GM21528 (cell line): ENCODE data around the gene NTN1.

Source experiments
- ATAC-seq: cut with Tn5 transposase; IDR thresholded peaks from one replicate; pipeline ENCODE4 v1.9.1; 2021; ENCODE audit warnings: mild to moderate bottlenecking, moderate library complexity; ENCODE audit not compliant: unreplicated experiment, low FRiP score

NTN1 gene

DNA sequence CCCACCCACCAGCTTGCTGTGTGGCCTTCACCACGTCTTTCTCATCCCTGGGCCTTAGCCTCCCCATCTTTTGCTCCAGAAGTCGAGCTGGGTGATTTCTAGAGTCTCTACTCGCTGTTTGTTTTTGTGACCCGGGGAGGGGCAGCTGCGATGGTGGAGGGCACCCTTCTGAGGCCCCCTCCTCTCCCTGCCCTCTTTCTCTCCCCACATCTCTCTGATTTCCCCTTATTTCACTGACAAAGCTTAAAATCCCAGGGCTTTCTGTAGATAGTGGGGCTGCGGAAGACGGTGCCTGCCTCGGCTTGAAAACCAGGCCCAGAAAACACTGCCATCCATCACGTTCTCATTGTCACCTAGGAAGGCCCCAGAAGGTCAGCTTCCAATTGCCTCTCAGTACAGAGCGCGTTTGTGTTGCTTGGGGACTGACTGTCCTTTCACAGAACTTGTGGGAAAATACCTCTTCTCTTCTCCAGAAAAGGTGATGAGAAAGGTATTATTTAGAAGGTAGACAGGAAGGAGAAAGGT lies 95.1 kb downstream of the NTN1 start:
- ATAC-seq = no peak

DNA sequence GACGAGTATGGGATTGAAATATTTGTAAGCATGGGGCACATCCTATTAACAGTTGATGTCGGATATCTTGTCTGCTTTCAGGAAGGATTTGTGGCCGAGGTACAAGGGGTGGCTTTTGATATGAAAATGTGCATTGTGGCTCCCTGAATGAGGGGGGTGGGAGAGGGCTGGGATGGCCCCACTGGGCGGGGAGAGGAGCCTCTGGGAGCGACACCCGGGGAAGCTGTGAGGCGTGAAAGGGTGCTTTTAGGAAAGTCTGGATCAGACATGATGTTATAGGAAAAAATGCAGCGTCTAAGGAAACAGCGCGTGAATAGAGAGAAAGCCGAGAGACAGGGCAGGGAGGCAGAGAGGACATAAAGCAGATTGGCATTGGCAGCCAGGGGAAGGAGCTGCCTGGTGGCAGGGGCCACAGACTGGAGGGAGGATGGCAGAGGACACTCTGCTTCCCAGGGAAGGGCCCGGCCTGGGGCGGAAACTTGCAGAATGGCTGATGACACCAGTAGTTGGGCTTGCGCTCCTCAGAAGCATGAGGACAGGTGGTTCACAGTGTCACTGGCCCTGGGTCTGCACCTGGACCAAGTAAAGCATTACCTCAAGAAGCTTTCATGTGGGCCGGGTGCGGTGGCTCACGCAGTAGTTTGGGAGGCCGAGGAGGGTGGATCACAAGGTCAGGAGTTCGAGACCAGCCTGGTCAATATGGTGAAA lies 95.7 kb downstream of the NTN1 start:
- ATAC-seq = no peak

DNA sequence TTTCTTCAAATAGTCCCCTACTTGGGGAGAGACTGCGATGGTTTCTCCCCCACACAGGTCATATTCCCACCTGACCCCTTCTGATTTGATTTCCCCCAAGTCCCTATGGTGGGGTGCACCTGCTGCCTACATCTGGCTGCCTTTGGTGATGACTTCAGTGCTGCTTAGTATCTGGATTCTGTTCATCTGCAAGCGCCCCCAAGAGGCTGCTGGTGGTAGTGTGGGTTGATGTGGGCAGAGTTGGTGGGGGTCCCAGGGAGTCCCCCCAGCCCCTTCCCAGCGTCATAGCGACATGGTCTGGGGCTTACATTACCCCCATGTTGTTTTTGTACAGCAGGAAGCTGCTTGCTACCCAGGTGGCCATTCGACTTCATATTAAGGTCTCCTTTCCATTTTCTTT lies 99.2 kb downstream of the NTN1 start:
- no peak for ATAC-seq

DNA sequence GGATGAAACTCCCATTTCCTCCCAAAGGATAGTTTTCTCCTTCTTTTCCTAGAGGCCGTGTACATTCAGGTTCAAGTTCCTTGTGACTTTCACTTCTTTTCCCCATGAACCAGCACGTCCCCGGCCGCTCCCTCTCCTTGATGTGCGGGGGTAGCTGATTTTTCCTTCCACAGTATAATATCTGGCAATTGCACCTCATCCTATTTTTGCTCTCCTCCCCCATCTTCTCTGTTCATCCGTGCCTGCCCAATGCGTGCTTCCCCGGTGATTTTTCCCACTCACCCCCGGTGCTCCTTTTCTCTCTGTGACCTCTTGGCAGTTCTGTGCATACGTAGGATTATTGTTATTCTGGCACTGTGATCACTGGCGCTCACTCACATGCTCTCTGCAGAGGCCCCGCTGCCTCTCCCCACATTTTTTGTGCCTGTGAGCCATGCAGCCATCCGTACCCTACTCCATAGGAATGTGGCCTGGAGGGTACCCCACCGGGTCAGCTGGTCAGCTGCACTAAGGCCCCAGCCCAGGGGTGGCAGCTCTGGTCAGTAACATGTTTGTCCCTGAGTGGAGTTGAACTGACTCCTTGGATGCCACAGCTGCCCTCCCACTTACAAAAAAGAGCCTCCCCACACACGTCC lies 100.0 kb downstream of the NTN1 start:
- ATAC-seq = no peak

DNA sequence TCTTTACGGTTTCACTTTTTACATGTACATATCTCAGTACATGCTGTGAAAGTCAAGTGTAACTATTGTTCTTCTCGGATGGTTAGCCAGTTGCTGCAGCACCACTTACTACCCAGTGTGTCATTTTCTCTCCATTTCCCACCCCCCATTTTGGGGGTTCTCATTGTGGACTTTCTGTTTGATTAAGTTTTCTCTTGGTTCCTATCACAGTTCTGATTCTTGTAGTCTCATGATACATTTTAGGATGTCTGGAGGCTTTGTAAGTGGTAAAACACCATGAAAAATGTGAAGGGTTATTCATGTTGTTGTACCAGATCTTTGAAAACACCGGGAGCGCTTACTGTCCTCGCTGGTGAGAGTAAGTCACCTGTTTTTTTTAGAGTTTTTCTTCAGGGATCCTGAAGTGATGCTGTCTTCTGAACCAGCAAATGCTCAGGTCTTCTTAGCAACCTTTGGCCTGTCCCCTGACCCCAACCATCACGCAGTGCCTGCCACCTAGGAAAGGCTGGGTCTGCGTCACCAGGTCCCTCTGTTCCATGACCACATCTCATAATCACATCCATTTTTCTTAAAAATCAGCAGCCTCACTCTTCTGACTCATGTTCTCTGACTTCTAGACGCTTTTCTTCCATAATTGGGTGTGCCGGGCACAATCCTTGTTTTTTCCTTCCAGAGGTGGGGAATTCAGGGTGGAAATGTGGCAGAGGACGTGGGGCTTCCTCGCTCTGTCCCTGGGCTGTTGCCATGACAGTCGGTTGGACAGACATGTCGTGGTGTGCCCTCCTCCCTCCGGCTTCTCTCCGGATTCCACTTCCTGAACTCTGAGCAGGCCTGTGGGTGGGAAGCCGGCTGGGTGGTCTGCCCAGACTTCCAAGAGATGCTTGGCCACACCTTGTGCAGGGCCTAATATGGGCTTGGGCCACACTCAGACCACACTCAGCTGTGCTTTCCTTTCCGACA lies 102.6 kb downstream of the NTN1 start:
- ATAC-seq = no peak

DNA sequence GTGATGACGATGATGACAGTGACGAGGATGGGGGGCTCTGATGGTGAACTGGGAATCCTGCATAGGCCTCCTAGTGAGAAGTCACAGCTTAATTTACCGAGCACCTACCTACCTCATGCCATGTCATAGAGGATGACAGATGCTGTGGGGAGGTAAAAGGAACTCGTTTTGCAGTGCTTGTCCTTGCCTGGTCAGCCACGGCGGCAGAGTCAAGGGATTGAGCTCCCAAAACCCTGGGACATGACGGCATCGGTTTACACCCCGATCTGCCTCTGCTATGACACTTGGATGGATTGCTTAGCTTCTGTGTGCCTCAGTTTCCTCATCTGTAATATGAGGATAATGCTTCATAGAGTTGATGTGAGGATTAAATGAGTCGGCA lies 103.2 kb downstream of the NTN1 start:
- no peak for ATAC-seq

DNA sequence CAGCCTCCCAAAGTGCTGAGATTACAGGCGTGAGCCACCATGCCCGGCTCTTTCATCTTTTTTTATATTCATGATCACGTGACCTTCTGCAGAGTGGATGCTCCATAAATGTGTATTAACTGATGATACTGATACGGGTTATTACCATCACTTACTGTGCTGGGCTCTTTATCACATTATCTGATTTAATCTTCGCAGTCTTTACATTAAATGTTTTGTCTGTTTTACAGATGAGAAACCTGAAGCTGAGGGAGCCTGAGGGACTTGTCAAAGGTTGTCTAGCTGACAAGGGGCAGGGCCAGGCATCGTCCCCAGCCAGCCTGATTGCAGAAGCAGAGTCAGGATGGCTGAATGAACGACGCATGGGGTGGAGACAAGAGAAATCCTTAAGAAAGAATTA lies 104.4 kb downstream of the NTN1 start:
- ATAC-seq = no peak

DNA sequence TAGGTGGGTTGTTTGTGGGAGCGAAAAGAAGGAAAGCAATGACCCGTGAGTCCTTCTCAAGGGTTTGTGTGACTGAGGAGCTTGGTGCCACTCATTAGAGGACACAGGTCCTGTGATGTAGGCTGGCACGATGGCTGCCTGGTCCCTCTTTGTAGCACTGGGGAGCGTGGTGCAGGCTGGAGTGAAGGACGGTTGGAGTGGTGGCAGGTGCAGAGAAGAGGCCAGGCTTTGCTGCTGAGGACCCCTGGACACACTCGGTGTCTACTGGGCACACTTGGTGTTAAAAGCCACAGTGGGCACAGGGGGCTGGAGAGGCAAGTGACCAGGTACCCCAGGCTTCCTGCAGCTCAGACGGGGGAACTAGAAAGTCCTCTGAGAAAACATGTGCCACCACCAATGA lies 106.0 kb downstream of the NTN1 start:
- no peak for ATAC-seq

DNA sequence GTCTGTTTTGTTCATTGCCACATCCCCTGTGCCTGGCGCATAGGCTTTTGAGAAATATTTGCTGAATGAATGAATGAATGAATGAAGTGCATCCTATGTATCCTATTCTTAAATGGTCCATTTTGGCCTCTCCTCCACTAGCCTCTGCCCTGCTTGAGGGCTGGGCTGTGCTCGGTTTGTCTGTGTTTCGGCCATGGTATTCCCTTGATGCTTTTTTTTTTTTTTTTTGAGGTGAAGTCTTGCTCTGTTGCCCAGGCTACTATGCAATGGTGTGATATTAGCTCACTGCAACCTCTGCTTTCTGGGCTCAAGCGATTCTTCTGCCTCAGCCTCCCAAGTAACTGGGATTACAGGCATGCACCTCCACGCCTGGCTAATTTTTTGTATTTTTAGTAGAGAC lies 110.1 kb downstream of the NTN1 start:
- ATAC-seq = no peak

DNA sequence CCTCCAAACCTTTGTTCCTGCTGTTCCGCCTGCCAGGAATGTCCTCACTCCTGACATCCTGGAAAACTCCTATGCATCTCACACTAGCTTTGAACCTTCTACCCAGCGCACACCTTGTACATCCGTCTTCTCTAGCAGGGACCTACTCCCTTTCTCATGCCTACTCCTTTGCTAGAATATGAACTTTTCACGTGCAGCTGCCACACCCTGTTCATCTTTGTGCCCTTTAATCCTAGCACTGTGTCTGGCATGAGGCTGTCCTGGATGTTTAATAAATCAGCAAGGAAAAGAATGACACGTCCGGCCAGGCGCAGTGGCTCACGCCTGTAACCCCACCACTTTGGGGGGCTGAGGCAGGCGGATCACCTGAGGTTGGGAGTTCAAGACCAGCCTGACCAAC lies 111.0 kb downstream of the NTN1 start:
- no peak for ATAC-seq

DNA sequence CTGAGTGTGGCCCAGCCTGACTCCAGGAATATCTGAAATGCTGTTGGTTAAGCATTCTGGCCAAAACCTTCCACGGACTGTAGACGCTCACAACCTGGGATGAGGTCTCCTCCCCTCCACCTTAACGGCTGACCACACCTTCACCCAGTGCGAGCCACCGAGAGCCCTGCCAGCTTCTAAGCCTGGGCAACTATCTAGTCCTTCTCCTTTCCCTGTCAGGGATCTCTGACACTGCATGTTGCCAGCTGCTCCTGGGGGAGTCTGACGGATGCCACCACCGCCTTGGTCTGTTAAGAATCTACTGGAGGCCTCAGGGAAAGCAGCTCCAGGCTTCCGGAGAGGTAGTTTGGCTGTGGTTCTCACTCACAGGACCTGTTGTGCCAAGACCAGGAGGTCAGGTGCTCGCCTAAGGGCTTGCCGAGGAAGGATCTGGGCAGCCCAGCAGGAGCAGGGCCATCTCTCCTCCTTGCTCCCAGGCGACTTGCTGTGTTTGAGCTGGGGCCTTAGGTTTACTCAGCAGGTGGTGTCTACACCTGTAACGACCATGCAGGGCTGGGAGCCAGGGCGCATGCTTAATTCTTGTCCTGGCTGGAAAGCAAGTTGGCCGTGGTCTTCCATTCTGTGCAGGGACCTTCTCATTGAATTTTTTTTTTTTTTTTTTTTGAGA lies 111.8 kb downstream of the NTN1 start:
- ATAC-seq = no peak

DNA sequence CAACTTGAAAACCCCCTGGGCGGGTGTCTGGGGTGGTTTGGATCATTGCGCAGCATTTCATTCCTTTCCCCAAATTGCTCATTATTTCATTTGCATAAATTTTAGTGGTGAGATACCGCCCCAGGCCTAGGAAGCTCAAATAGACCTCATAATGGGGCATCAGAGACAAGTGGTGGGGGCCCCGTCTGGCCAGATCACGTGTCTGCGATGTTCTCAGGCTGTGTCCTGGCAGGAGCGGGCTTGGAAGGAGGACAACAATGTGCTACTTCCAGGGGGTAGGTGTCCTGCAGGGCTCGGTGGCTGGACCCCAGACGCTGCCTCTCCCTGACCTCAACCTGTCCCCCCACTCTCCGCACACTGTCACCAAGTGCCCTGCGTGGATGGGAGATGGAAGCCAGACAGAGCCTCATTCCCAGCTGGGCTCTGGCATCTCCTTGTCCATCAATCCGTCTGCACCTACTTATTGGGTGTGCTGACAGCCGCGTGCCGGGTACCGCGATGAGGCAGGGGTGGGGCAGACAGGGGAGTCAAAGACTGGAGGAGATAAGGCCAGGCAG lies 116.9 kb downstream of the NTN1 start:
- no peak for ATAC-seq

DNA sequence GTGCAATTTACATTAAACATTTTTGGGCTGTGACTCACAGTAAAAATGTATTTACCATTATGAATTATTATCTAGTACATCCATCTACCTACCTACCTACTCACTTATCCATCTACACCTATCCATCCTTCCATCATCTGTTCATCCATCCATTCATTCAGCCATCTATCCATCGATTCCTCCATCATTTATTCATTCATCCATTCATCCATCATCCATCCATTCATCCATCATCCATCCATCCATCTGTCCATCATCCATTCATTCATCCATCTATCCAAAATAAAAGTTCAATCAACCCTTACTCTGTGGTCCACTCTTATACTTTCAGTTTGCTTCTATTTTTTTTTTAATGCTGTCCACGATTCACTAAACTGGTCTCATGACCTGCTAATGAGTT lies 118.4 kb downstream of the NTN1 start:
- ATAC-seq = no peak

DNA sequence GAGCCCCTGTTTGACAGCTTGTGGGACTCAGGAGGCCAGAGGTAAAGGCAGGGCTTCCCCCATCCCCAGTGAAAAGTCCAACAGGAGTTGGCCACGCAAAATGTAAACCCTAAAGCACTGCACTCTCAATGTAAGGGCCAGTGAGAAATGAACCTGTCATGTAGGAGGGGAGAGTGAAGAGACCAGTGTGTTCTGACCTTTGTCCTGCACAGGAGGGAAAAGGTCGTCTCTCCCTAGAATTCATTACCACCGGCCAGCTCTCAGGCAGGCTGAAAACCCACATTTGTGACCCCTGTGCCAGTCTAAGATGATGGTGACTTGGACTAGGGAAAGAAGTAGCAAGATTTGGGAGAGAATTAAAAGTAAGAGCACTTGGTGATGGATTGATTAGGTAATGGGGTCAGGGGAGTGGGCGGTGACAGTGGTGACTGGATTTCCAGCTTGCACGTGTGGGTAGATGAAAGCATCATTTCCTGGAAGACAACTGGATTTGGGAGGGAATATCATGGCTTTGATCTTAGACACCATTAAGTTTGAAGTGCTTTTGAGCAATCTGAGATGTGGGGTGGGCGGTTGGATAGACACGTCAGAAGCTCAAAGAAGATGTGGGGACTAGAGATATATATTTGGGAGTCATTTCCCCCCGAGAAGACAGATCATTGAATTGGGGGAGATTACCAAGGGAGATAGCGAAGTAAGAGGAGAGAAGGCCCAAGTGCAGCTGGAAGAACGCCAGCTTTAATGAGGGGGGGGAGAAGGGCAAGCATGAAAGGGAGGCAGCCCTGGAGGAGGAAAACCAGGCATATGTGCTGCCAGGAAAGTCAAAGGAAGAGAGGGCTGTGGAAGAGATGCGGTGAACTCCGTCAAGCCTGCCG lies 119.5 kb downstream of the NTN1 start:
- no peak for ATAC-seq

DNA sequence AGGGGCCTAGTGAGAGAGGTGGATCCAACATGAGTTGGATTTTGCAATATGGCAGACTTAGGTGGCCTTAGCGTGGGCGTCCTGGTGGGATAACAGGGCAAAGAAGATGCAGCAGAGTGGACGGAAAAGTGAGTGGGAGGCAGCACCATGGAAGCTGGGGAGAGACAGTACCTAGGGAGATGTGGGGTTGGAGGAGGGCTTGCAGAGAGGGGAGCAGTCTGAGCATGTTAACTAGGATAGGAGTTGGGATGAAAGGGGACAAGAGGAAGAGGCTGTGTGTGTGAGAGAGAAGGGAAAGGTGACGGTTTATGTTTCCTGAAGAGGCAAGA lies 120.1 kb downstream of the NTN1 start:
- no peak for ATAC-seq

DNA sequence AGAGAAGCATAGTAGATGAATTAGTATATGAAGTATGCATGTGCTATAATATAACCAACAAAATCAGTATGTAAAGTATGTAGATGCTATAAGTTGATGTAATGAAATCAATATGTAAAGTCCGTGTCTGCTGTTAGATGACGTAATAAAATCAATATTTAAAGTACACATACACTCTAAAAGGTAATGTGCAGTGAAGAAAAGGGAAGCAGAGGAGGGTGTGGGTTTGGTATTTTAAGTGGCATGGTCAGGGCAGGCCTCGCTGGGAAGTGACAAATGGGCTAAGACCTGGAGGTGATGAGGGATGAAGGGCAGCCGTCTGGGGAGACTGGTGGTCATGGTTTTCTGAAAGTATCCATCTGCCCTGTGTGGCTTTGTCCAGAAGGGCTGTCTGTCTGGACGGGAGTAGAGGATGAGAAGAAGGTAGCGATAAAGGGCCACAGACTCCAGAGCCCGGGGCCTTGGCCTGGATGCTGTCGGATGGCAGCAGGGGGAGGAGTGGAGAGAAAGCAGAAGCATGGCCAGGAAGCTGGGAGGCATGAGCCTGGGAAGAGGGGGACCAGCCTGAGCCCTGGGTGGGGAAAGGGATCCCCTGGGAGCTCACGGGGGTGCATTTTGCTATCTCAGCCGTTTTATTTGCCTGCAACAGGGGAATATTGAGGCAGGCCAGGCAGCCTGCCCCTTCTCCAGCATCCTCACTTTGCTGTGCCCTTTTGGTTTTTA lies 121.6 kb downstream of the NTN1 start:
- ATAC-seq = no peak

DNA sequence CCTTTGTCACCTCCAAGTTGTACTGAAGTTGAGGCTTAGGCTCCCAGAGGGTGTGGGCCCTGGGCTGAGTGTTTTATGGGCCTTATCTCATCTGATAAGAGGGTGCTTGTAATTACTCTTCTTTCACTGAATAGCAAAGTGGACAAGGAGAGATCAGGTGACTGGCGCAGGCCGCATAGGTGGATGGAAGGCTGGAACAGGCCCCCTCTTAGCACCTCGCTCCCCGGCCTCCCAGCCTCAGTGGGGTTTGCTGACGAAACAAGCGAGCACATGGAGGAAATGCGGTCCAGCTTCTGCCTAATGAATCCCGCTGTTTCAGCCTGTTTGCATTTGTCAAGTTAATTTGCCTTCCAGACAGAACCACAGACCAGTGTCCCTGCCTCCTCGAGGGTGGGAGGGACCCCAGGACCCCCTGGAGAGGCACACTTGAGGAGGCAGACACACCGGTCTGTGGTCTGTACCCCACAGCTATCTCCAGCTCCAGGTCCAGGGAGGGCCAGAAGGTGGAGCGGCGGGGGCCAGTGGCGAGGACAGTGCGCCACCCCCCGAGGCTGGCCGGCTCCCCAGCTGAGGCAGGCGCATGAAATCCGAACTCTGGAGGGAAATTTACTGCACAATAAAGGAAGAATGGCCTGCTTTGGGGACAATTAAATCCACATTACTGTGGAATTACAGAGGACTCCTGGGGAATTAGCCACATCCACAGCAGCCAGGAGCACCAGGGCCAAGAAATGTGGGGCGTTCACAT lies 123.4 kb downstream of the NTN1 start:
- no peak for ATAC-seq

DNA sequence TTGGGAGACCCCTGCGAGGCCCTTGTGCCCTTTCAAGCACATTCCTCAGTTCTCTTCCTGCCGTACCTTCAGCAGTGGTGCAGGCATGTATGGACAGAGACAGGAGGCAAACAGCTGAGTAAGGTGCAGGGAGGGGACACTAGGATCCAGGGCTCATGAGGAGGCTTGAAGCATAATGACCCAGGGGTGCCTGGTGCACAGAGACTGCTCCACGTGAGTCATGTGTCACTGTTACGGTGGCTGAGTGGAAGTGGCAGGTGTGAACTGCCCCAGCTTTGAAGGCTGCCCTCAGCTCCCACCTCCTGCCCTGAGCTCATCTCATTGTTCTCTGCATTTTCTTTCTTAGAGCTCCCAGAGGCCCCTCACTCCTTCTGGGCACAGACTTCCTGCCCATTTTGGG lies 124.8 kb downstream of the NTN1 start:
- no peak for ATAC-seq
